NCI-H2196 (cell line): ENCODE results near the gene GRM8.
A peak's percentile ranks its signal among the peaks of the same experiment; 100 is the strongest.

Experiments used
- DNase-seq: peaks from one replicate; lab custom pipeline; 2025; ENCODE audit not compliant: unreplicated experiment; lab: John Stamatoyannopoulos, UW

Gene GRM8

DNA sequence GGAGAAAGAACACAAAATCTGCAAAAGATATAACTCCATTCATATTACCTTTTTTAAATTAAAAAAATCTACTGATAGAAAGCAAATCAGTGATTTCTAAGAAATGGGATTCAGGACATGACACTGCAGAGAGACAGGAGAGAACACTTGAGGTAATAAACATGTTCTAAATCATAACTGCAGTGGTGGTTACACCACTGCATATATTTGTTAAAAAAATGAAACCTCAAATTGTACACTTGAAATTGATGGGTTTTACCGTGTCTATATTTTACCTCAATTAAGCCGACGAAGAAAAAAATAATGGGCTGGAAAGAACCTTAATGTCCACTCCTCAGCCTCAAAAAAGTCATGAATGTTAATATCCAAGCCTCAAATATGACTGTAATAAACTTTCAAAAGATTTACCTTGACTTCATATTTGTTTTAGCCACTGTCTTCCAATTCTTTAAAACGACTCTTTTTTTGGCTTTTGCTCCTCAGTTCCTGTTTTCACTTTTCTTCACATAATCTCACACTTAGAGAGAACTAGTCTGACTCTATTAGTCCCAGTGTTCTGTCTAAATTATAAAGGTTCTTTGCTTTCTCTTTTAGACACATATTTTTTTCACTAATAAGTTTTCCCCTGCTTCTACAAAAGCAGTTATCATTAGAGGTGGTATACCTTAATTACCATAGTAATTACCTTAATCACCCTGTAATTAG, 502.4 kb downstream of the GRM8 start:
- no peak for DNase-seq

- DNase-seq, result no peak
Measured at GRCh38 chr7:126728967-126729366, 523.8 kb downstream of the GRM8 start.

- DNase-seq, result no peak
Measured at GRCh38 chr7:126727930-126728391, 524.8 kb downstream of the GRM8 start.

DNA sequence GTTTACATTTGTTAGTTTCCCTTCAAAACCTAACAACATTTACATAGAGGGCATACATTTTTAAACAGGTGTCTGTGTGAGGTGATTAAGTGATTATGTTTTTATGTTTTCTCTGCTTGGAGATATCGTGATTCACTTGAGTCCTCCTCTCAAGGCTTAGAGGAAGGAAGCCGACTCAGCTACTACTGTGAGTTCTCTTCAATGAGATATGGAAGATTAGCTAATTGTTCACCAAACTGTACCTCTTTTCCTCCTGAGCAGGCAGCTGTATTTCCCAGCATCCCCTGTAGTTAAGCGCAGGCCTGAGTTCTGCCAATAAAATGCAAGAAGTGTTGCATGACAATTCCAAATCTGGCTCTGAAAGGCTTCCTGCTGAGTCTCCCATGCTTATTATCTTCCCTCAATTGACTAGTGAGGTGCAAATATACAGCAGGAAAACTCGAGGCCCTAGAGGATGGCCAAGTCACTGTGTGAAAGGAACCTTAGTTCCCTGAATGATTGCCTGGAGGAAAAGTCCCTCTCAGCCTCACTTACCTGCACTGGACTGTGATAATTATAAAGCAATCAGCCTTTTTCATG, 528.7 kb downstream of the GRM8 start:
- no peak for DNase-seq

GRCh38 chr7:126720232-126720631, 532.5 kb downstream of the GRM8 start:
- no peak for DNase-seq

DNA sequence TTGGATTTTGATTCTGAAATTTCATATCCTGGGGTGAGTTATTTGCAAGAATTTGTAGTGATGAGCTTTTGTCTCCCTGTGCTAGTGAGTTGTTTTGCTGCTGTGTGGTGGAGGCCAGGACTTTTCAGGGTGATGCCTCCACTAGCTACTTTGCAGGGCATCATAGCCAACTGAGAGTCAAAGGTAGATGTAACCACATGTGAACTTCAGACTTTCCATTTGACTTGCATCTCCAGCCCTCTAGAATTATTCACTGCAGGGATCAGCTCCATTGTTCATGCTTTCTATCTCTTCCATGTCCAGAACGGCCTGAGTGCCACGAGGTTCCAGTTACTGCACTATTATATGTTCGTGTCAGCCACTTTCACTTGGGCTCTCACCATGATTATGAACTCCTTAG, 534.3 kb downstream of the GRM8 start:
- DNase-seq, result no peak

DNA sequence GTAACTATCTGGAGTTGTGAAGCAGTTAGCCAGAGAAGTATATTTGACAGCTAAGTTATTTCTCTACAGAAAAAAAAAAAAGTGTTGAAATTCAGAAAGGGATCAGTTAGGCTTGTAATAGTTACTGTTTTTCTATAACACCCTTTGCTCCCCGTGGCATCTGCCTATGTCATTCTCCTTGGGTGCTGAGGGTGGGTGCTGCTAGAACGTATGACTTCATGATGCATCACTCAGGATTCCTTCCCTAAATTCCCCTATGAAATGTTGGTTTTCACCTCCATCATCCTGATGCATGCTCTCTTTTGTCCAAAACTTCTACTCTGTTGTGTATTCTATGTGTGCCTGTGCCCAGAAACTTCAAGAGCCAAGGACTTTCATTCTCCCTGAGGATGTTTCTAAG, 536.4 kb downstream of the GRM8 start:
- no peak for DNase-seq

- DNase-seq, result no peak
Measured at GRCh38 chr7:126715076-126715475, 537.7 kb downstream of the GRM8 start.

GRCh38 chr7:126702242-126703016, 550.3 kb downstream of the GRM8 start:
- no peak for DNase-seq

GRCh38 chr7:126700807-126701604, 551.7 kb downstream of the GRM8 start:
- peak; percentile 37 for DNase-seq

DNA sequence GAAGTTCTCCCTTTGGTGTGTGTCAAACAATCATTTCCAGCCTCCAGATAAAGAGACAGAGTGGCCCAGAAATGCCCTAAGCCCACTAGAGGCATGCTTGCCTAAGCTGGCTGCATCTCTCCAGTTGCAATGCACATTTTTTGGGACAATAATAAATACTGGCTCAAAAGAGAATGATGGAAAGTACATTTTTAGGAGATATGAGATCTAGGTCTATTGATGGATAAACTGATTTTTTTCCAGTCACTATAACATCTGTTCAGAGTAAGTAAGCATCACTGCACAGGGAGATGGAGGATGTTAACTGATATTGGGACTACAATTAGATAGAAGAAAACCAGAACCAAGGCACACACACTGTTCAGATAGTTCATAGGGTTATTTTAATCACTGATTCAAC, 553.0 kb downstream of the GRM8 start:
- no peak for DNase-seq

- DNase-seq, result no peak
Measured at GRCh38 chr7:126698909-126699308, 553.8 kb downstream of the GRM8 start.

DNA sequence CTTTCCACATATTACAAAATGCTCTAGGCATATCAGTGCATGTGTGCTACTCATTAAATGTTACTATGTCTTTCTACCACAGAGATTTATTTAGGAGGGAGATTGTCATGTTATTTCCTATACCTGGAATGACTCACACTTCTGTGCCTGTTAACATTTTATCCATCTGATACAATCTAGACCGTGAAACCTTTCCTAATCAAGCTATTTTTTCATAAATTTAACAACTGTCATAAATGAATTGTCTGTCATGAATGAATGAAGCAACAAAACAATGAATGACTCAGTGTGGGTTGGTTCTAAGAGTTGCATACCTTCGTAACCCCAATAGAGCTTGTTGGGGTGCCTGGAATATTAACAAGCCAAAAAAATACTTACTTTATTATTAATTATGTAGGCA, 554.3 kb downstream of the GRM8 start:
- DNase-seq, result no peak

DNA sequence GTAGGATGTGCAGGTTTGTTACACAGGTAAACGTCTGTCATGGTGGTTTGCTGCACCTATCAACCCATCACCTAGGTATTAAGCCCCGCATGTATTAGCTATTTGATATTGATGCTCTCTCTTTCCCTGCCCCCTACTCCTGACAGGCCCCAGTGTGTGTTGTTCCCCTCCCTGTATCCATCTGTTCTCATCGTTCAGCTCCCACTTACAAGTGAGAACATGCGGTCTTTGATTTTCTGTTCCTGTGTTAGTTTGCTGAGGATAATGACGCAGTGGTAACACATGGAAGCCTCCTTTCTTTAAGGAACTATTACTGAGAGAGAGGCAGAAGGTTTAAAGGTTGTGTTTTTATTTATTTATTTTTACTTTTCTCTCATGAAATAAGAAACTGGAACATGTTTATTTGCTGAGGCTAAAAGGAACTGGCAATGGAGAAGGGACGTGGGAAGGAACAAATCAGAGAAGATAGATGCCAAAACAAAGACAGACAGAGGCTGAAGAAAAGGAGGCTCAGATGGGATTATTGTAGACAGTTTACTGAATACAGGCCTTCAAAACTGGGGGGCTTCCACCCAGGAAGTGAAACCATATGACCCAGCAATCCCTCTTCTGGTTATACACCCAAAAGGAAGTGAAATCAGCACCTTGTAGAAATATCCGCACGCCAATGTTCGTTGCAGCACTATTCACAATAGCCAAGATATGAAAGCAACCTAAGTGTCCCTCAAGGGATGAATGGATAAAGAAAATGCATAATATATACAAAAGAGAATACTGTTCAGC, 556.3 kb downstream of the GRM8 start:
- no peak for DNase-seq

DNA sequence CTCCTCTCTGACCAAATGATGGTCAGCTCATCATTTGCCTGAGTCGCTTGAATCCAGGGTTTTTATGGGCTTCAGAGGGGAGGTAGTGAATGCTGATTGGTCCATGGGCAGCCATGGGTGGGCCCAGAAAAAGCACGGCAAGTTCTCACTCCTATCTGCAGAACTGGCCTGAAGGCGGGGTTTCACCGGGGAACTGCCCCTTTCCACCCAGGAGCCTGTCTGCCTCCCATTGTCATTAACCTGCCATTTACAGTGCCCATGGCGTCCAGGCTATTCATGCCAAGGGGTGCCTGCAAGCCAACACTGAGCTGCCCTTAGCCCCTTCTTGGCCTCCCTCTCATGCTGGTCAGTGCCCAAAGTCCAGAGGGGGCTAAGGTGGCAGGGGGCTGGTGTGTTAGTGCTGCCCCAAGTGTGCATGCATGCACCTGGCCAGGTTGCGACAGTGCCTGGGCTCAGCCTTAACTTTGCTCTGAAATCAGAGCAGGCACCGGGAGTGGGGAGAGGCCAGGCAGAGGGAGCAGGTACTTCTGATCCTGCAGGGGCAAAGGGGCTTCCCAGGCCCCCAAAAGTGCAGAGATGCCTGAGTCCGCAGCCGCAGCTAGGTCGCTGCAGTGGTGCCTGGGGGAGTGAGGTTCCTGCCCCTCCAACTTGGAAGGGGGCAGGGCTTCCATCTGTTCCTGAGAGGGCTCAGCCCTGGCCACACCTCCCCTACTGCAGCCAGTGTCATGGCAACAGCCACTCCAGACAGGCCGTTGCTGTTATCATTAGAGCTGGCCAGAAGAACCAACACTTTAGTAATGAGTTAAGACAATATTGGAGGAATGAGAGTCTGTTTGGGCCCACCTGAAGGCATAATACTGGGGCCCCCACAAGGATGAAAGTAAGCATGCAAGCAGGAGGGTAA, 561.6 kb downstream of the GRM8 start:
- DNase-seq, result no peak

DNA sequence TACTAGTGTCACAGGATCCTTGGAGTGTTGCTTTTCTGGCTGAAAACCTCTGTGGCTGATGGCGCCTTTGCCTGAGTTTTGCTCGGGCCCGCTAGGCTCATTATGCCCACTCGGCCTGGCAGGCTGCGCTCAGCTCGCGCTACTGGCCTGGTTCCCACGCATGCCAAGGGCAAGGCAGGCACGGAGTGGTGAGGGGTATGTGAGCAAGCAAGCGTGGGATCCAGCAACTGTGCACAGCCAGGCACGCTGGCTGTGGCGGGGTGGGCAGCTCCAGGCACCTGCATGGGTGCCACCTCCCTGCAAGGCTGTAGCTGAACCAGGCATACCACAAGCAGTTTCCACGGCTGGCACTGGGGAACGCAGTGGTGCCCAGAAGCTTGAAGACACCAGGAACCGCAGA, 562.6 kb downstream of the GRM8 start:
- no peak for DNase-seq

- no peak for DNase-seq
Measured at GRCh38 chr7:126689037-126689436, 563.7 kb downstream of the GRM8 start.

GRCh38 chr7:126686474-126686873, 566.3 kb downstream of the GRM8 start:
- no peak for DNase-seq

GRCh38 chr7:126685596-126685995, 567.1 kb downstream of the GRM8 start:
- DNase-seq, result no peak
